ENCODE results near the gene GALT.

- TF ChIP-seq POLR2A (IDR thresholded peaks at IDR 0.05): no peak
- no peak for TF ChIP-seq EP300 (IDR thresholded peaks at IDR 0.05)
- TF ChIP-seq, protein P1, sequence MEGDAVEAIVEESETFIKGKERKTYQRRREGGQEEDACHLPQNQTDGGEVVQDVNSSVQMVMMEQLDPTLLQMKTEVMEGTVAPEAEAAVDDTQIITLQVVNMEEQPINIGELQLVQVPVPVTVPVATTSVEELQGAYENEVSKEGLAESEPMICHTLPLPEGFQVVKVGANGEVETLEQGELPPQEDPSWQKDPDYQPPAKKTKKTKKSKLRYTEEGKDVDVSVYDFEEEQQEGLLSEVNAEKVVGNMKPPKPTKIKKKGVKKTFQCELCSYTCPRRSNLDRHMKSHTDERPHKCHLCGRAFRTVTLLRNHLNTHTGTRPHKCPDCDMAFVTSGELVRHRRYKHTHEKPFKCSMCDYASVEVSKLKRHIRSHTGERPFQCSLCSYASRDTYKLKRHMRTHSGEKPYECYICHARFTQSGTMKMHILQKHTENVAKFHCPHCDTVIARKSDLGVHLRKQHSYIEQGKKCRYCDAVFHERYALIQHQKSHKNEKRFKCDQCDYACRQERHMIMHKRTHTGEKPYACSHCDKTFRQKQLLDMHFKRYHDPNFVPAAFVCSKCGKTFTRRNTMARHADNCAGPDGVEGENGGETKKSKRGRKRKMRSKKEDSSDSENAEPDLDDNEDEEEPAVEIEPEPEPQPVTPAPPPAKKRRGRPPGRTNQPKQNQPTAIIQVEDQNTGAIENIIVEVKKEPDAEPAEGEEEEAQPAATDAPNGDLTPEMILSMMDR (IDR thresholded peaks at IDR 0.05): no peak
These were observed 3.8 kb upstream of the GALT start for GRCh38 chr9:34642679-34643078.
